Stimulated activated CD8-positive, alpha-beta memory T cell treated with anti-CD3 and anti-CD28 coated beads, Interleukin-12 subunit alpha, Interleukin-12 subunit beta, amount 100 ng/mL, for 24 hours (primary cell): Measurements from ENCODE around the gene MAPK9.
"Not testable (repeated sequence)": the region's sequence is repeated elsewhere in the genome, so short reads cannot be mapped to it uniquely, and the experiment has no call there.

ENCODE experiments used
- DNase-seq: peaks from one replicate; pipeline ENCODE4 v3.0.0-alpha.2; 2020; ENCODE audit errors: extremely low read depth

The MAPK9 gene

DNA sequence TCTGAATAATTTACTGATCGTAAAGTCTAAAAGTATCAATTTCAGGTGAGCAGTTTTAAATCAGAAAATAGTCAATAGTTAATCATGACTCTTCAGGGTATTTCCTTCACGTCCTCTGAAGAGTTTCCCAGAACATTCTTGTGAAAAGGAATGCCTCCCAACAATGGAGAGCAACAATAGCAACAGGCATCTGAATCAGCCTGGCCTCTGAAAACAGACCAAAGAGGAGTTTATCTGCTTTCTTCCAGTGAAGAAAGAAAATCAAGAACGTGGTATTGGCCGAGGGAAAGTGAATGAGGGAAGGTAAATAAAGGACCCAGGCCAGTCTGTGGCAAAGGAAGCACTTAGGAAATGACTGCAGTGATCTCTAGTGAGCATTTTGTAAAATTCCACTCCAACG lies 56.8 kb downstream of the MAPK9 start:
- DNase-seq: no peak

DNA sequence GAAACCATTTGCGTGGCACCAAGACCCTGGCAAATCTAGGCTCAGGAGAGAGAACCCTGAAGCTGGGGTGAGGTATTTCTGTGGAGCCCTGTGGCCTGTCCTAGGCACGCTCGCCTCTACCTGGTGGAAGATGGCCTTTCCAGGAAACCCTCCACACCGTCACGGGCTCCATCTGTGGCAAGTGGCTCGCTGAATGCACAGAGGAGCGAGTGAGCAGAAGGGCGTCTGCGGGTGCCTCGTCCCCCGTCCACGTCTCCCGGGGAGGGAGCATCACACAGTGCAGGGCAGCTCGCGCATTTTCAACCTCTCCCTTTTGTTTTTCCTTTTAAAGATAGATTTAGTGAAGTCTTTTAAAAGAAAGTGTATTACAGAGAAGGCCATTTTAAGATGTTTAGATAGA lies 57.6 kb downstream of the MAPK9 start:
- DNase-seq: no peak

DNA sequence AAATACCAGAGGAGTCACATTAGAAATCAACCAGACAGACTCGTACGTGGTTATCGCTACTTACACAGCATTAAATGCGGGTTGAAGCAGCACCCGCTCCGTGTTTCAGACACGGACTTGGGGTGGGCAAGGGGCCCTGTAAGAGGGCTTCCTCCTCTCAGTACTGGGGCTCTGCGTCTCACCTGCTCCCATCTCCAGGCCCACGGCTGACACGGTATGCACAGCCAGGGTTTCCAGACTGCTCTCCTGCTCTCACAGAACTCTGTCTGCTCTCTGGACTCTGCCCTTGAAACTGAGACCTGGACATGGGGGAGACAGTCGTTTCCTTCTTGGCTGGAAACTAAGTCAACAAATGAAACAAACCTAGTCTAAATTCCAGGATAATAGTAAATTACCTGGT lies 58.2 kb downstream of the MAPK9 start:
- no peak for DNase-seq

DNA sequence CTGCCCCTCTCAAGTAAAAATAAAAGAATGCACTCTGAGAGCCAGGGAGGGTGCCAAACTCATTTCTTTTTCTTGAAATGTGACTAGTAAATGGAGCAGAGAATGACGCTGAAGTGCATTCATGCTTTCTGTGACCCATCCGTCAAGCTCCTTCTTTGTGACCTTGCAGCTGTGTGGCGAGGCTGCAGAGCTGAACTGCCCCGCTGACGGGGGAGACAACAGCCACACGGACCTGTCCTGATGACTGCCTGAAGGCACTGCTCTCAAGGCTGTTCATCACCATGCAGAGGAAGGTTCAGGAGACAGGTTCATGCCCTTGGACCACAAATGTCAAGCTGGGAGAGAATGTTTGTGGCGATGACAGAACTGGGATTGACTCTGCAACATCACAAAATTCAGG lies 61.9 kb downstream of the MAPK9 start:
- no peak for DNase-seq

DNA sequence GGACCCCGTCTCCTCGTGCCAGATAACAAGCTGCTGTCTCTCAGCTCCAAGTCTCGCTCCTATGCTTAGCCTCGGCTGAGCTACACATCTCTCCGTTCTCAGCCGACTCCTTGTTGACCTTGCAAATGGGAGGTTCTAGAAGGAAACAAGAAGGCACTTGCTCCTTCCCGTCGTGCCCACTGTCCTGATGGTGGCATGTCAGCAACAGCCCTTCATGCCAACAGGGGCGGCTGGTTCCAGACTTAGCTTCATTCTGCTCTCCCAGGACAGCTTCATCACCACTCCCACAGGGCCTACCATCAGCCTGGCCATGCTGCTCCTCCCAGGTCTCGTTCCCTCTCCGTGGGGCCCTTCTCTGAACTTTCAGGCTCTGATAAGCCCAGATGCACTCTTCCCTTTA lies 69.8 kb downstream of the MAPK9 start:
- DNase-seq: no peak

DNA sequence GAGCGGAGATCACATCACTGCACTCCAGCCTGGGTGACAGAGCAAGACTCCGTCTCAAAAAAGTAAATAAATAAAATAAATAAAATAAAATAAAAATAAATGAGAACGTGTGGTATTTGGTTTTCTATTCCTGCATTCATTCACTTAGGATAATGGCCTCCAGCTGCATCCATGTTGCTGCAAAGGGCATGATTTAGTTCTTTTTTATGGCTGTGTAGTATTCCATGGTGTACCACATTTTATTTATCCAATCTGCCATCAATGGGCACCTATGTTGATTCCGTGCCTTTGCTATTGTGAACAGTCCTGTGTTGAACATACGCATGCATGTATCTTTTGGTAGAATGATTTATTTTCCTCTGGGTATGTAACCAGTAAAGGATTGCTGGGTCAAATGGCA lies 74.1 kb downstream of the MAPK9 start:
- DNase-seq: no peak

DNA sequence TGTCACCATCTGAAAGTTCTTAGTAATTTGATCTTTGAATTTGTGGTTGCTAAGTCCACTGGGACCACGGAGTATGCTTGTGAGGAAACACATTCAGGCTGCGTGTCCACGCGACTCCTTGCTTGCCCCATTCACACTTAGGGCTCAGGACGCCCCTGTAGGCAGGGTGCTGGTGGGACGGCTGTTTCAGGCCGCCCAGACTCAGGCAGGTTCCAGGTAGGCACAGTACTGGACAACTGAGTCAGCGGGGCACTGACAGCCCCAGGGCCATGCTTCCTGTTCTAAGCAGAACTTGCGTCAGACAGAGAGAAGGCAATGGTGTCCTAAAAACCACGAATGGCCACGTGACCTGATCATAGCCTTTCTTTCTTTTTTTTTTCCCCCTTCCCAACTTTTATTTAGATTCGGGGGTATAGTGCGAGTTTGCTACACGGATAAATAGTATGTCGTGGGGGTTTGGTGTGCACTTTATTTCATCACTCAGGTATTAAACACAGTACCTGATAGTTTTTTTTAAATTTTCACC lies 75.2 kb downstream of the MAPK9 start:
- DNase-seq: no peak

DNA sequence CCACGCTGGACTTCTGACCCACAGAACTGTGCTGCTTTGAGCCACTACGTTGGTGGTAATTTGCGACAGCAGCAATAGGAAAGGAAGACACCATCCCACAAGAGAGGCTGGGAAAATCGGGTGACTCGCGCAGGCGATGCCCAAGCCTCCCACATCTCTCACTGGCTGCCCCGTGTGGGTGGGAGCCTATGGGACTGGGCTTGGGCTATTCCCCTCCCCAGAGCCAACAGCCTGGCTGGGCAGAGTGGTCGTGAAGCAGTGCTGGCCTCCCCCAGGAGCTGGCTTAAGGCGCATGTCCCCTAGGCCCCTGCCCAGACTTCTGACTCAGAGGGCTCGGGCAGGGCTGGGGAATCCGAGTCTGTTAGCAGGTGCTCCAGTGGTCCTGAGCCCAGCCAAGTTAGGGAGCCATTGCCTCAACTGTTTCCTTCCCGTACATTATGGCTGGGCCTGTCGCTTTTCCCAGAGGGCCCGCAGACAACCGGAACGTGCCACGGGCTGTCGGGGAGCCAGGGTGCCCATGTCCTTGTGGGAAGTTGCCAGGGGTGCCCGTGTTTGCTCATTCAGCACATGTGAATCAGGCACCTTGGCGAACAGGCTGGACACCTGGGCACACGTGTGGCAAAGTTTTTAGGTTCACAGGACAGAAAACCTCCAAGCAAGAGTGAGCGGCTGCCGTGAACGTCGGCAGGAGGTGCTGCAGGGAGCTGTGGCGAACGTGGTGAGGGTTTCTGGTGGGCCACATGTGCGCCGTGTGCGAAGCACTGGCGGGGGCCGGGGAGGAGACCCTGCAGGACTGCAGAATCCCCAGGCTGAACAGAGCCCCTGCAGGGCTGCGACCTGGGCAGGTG lies 75.9 kb downstream of the MAPK9 start:
- no peak for DNase-seq

DNA sequence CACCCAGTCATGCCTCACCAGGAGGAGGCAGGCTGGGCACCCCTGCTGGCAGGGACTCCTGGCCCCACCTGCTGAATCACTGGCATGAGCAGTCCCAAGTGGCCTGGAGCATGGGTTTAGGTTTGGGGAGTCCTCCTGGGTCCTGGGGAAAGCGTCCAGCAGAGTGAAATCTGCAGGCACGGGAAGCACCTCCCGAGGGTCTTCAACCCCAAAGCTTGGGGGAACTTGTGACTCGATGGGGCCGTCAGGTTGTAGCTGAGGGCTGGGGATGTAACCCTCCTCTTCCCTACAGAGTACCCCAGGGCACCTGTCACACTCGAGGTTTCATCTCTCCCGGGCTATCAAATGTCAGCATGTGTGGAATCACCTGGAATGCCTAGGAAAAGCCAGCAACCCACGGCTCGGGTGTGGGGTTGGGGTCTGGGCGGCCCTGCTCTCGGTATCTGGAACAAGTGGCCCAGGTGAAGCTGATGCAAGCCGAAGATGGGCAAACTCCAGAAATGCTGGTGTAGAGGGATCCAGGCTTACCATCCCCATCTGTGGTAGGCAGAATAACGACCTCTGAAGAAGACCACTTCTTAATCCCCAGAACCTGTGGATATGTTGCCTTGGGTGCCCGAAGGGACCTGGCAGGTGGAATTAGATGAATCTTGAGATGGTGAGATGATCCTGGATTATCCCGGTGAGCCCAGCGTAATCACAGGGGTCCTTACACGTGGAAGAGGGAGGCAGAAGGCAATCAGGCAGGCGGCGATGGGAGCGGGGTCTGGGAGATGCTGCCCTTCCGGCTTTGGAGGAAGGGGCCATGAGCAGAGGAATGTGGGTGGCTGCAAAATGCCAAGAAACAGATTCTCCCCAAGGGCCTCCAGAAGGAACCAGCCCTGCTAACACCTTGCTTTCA lies 76.8 kb downstream of the MAPK9 start:
- DNase-seq: no peak

DNA sequence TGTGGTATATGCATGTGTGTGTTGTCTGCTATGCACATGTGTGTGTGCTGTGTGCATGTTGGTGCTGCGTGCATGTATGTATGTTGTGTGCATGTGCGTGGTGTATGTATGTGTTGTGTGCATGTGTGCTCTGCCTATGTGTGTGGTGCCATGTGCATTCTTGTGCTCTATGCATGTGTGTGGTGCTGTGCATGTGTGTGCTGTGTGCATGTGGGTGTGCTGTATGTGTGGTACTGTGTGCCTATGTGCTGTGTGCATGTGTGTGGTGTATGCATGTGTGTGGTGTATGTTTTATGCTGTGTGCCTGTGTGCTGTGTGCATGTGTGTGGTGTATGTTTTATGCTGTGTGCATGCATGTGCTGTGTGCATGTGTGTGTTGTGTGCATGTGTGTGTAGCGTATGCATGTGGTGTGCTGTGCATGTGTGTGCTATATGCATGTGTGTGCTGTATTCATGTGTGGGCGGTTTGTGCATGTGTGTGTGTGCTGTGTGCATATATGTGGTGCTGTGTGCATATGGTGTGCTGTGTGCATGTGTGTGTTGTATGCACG lies 78.2 kb downstream of the MAPK9 start:
- no peak for DNase-seq

DNA sequence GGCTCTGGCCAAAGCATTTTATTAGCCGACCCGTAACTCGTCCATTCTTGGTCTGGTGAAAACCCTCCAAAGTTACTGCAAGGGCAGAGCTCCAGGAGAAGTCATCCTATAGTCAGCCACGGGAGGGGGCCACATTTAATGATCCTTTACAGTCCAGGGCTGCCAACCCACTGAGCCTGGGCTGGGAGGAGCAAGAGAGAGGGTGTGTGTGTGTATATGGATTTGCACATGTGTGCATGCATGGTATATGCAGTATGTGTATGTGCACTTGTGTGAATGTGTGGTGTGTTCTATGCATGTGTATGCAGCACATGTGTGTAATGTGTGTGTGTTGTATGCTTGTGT lies 78.7 kb downstream of the MAPK9 start:
- no peak for DNase-seq

DNA sequence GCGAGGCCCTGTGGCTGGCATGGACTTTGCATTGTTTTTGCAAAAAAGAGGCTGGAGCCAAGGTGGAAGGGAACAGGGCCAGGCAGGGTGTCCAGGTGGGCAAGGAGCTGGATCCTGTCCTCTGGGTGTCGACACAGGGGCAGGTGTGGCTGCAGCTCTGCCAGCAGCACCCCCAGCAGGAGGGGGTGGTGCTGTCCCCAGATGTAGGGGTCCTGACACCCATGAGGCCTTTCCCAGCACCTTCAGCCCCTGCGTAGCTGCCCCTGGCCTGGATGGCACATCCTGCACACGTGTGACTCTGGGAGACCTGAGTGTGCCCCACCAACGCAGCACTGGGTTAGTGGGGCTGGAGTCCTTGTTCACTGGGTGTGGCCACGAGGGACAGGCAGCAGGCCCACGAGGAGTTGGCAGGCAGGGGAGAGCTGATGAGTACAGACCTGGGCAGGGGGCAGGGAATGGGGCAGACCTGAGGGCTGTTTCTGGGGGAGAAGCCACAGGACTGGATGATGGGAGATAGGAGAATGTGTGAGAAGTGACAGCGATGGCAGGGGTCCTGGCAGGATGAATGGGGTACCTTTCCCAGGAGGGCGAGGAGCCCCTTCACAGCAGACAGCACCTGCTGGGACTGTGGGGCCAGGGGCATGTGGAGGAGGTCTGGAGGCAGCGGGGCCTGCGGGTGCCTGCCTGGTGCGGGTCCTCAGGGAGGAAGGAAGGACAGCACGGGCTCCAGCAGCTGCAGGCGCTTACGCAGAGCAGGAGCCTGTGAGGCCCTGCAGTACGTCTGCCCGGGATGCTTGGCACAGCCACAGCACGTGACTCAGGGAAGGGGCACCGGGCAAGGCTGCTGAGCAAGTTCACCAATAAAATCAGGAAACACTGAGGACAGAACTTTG lies 79.3 kb downstream of the MAPK9 start:
- no peak for DNase-seq

DNA sequence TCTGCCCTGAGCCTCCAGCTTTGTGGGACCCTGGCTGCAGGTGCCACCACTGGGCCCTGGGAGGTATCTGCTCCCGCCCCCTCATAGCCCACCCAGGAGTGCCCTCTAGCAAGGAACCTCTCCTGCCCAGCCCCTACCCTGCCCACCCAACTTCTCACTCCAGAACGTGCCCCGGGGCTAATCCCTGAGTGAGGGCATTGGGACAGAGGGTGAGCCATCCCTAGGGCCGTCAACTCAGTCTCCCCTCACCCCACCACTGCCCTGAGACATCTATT lies 80.2 kb downstream of the MAPK9 start:
- no peak for DNase-seq

DNA sequence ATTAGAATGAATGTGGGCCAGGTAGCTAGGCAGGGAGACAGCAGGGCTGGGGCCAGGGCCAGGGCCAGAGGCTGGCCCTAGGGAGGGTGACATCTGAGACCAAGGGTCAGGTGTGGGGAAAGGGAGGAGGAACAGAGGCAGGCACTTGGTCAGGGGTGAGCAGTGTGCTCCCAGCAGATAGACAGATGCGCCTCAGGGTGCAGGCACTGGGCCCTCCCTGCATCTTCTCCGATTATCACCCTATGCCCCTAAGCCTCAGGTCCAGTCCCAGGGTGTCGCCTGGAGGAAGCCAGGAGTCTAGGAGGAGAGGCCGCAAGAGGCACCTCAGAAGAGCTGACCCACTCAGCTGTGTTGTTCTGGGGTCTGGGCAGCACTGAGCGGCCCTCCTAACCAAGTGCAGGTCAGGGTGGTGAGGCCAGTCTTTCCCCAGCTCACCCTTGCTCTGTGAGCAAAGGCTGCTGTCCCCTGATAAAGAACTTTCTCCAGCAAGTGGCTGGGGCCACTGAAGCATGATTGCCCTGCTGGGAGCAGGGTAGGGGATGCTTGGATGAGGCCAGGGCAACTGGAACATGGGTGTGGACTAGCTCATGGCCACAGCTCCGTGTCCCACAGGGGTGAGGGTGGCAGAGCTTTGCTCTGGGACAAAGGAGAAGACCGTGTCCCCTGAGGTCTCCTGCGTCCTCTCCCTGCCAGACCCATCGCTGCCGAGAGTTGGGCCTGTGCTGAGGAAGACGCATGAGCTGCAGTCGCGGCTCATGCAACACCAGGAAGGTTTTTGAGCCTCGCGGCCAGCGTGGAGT lies 80.7 kb downstream of the MAPK9 start:
- DNase-seq: no peak

DNA sequence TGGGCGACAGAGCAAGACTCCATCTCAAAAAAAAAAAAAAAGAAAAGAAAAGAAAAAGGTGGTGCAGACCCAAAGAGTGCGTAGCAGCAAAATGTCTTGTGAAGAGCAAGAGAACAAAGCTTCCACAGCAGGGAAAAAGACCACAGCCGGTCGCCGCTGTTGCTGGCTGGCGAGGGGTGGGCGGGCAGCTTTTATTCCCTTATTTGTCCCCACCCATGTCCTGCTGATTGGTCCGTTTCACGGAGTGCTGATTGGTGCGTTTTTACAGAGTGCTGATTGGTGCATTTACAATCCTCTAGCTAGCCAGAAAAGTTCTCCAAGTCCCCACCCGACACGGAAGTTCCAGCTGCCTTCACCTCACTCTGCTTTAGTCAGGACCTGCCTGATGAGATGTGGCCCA lies 81.8 kb downstream of the MAPK9 start:
- DNase-seq: not testable (repeated sequence)

DNA sequence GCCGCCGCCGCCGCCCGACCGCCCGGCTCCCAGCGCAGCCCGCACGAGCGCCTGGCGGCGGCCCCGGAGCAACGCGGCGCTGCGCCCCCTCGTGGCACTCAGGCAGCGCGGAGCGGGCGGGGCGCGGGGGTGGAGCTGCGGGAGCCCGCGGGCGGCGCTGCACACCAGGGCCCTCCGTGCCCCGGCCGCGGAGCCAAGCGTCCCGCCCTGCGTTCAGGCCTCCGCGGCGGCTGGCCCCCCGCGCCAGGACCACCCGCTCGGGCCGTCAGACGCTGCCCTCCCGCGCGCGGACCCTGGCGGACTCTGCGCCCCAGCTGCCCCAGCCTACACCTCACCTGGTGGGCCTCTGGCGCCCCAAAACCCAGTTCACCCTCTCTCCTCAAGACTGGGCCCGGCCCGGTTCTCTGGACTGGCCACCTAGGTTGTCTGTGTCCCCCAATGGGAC lies 82.7 kb downstream of the MAPK9 start, which contains the start of gene RASGEF1C:
Gene RASGEF1C (minus strand): TSS at position 75 of the 445 bp plus-strand sequence. CDS start 71,159 bp downstream, outside the sequence.
- DNase-seq: peak; percentile 15

DNA sequence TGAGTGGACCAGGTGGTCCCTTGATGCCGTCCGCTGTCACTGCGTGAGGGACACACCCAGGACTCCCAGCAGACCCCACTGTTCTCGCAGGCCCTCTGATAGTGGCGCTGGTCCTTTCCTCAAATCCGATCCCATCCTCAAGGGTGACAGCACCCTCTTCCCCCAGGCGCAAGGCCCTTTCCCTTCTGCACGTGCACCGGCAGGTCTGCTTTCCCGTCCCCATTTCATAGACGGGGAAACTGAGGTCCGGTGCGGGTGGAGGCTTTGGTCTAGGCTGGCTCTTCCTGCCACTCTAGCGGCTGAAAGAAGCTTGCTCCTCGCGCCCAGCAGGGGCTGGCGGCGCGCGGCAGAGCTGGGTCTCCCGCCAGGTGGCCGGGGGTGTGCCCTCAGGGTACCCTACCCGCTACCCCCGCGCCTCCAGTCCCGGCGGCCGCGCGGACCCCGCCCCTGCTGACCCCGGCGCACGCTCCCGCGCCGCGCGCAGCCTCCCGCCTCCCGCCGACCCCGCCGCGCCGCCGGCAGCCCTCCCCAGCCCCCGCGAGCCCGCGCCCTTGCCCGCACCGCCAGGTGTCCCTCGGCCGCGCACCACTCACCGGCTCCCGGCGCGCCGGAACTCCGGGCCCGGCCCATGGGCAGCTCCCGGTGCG lies 83.3 kb downstream of the MAPK9 start:
- no peak for DNase-seq

DNA sequence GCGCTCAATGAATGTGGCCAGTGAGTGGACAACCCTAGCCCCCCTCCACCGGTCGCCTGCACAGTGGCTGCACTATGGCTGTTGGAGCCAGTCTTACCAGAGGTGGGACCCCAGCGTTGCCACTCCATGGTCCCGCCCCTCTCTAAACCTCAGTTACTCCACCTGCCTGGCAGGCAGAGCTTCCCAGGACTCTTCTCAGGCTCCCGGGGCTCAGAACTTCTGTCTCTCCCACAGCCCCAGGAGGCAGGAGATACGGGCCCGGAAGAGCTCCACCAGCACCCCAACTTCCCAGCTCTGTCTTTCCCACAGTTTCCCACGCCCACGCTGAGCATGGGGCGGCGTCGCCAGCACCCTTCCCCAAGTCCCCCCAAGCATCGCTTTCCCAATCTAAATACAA lies 83.8 kb downstream of the MAPK9 start:
- no peak for DNase-seq

DNA sequence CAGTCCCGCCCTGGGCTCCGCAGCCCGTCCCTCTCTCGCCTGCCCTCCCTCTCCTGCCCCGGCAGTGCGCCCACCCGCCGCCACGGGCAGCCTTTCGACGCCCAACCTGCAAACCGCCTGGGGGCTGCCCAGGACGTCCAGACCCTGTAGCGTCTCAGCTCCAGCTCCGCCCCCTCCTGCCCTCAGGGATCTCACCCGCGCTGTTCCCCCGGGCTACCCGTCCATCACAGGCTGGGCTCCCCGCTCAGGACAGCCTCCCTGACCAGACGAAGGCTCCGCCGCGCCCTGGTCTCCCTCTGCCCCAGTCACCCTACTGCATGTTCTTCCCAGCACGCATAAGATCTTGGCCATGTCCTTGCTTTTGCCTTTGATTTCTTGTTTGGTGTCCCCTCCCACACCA lies 84.3 kb downstream of the MAPK9 start:
- DNase-seq: no peak

DNA sequence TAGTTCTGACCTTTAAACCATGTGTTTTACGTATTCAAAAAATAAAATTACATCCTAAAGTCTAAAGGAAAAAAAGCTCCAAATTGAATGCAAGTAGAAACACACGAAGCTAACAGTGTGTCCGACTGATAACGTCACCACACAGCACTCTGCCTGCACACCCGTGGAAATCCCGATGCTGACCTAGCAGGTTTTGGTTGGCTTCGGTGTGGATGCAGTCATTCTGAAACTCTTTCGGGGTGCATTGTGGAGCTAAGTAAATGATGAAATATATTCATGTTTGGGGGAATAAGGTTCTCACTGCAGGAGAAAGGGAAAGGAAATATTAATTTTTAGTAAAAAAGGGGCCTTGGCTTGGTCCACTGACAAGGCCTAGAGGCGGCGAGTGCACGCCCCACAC lies 84.9 kb downstream of the MAPK9 start:
- DNase-seq: no peak
